GM19455 (cell line): ENCODE measurements around the gene LYST.
"Not testable (repeated sequence)": the region's sequence is repeated elsewhere in the genome, so short reads cannot be mapped to it uniquely, and the experiment has no call there.

Source experiments
- ATAC-seq: cut with Tn5 transposase; IDR thresholded peaks from one replicate; pipeline ENCODE4 v1.9.1; 2021; ENCODE audit not compliant: unreplicated experiment

LYST gene

DNA sequence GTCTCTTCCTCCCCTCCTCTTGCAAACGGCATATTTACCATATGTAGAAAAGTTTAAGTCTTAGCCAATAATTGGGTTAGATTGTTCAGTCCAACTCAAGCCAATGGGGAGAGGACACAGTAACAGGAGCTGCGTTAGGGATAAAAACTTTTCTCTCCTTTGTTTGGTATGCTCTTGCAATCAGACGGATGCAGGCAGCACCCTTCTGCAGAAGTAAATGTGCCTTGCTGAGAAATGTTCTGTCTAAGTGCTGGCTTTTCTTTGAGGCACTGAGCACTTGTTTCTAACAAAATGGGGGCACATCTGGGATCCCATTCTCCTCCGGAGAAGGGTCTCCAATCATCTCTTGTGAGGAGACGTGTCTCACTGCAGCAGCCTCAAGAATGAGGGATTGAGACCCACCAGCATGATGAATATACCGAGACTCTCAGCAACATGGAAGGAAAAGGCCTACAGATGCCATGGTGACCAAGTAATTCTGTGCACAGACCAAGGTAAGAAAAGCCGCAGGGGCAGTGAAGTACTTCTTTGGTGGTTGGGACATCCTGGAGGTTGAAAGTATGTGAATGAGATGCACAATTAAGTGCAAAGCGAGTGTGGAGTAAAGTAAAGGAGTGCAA lies 196.4 kb downstream of the LYST start:
- no peak for ATAC-seq

DNA sequence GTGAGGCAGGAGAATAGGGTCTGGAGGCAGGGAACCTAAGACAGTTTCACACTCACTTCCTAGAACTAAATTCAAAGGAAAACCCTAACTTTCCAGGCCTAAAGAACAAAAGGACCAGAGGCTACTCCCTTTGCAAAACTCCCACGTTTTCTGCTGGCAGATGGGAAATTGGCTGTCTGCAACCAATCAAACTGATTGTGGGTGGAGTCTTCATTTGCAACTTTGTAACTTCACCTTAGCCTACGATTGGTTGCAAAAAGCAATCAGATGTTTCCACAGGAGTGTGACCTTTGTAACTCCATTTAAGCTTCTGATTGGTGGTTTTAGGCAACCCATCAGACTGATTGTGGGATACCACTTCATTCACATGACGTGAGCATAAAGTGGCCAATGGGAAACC lies 197.4 kb downstream of the LYST start:
- no peak for ATAC-seq

DNA sequence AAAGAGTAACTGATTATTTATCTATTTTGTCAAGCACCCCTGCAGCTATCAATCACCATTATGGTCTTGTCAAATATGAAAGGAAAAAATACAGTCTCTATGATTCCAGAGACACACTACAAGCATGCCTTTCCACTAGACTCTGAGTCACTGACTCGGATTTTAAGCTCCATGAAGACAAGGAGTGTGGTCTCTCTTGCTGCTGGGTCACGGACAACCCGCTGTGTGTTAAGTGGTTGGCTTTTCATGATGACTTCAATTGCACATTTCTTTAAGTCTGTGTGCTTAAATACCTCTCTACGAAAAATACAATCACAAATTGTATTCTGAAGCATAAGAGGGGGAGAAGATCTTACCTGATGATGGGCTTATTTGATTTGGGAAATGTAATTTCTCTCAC lies 203.1 kb downstream of the LYST start:
- ATAC-seq, result no peak

DNA sequence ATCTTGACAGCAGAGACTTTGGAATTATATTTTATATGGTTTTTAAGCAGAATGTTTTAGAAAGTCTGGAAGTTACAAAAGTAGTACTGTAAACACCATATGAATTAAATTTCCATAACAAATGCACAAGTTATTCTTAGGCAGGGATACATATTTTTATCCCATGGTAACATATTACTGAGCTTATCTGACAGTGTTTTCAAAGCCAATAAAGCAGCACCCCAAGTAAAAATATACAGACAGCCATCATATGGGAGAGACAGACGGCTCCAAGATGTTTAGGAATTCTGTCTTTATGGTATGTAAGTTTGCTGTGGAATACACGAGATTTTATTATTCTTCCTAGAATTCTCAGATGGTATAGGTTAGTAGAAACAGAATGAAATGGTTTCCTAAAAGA lies 205.1 kb downstream of the LYST start:
- ATAC-seq, result no peak

DNA sequence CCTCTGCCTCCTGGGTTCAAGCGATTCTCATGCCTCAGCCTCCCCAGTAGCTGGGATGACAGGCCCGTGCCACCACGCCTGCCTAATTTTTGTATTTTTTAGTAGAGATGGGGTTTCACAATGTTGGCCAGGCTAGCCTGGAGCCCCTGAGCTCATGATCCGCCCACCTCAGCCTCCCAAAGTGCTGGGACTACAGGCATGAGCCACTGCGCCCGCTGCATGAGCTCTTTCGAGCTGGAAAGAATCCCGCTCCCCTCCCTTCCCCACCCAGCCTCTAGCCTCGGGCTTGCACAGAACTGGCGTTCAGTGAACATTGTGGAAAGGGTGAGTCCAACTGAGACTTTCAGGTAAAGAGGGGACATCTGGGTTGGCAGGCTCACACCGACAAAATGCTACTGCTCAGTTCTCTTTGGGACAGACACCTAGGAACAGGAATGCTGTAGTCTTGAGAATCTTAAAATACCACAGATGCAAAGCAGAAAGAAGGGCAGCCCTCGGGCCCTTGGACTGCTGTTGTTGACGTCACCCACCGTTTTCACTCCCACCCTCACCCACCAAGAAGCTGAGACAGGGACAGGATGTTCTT lies 207.4 kb downstream of the LYST start:
- ATAC-seq, result no peak

DNA sequence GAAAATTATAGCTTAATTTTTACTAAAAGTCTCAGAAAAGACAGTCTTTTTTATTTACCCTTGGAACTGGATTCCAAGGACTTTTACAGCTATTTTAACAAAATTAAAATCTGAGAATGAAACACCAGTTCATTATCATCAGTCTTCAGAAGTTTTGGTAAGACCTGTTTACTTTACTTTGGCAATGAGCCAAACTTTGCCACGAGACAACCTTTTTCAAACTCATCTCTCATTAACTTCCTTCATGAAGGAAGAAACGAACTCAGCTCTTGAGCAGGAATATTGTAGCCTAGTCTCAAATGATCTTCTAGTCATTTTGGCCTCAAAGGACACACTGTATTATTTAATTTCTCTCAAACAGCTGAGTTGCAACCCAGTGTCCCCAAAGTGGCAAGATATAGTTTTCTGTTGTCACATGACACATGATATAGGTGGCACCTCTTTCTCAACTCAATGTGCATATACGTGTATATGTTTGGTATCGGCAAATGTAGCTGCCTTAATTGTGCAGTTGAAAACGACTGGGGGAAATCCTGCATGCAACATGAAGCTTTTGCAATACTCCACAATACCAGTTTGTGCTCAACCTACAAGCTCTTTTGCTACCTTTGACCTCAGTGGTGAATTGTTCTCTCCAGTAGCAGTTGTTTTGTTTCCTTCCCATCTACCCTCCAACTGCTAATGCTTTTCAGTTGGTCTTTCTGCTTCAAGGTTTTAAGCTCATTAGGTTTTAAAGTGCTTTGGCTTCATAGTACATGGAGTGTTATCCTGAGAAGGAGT lies 208.8 kb downstream of the LYST start:
- ATAC-seq, result no peak

DNA sequence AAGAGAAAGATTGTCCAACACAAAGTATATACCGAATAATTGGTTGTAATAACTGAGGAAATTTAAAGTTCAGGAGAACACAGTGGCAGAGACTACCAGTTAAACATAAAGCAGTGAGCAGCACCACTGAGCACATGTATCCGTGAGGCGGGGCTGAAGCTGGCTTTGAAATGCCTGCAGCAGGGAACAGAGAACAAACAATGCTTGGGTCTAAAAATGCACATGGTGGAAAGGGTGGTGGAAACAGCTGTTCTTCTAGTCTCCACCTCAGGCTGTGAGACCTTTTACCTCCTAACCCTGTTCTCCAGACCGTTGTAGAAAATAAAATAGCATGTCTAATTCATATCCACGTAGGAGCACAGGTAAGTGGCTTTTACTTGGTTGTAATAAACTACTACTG lies 209.4 kb downstream of the LYST start:
- no peak for ATAC-seq

DNA sequence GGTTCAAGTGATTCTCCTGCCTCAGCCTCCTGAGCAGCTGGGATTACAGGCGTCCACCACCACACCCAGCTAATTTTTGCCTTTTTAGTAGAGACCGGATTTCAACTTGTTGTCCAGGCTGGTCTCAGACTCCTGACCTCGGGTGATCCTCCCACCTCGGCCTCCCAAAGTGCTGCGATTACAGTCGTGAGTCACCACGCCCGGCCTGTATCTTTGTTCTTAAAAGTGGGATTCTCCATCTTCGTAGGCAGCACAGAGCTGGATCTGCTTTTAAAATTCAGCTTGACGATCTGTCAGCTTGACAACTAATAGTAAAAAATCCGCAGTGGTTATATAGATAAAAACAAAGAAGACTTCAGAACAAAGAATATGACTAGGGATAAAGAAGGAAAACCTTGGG lies 214.3 kb downstream of the LYST start:
- no peak for ATAC-seq

DNA sequence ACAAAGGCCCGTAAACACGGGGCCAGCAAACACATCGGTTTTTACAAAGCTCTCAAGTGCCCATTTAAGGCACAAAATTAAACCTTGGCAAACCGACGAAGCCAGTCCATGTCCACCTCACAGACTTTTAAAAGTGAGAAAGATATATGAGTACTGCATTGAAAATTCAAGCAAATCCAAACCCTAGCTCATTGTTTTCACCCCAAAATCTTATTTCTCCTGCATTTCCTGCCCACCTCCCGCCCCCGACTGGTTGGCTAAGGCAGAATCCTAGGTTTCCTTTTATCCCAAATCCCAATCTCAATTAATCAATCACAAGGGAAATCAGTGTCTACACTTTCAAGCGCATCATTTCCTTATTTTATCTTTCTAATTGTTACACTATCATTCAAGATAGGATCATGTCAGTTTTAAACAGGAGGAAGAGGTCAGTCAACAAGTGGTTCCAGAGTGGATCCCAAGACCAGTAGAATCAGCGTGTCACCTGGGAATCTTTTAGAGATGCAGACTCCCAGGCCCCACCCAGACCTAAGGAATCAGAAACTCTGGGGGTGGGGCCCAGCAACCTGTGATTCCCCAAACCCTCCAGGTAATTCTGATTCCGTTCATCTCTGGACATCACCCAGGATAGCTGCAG lies 215.4 kb downstream of the LYST start:
- ATAC-seq, result no peak

DNA sequence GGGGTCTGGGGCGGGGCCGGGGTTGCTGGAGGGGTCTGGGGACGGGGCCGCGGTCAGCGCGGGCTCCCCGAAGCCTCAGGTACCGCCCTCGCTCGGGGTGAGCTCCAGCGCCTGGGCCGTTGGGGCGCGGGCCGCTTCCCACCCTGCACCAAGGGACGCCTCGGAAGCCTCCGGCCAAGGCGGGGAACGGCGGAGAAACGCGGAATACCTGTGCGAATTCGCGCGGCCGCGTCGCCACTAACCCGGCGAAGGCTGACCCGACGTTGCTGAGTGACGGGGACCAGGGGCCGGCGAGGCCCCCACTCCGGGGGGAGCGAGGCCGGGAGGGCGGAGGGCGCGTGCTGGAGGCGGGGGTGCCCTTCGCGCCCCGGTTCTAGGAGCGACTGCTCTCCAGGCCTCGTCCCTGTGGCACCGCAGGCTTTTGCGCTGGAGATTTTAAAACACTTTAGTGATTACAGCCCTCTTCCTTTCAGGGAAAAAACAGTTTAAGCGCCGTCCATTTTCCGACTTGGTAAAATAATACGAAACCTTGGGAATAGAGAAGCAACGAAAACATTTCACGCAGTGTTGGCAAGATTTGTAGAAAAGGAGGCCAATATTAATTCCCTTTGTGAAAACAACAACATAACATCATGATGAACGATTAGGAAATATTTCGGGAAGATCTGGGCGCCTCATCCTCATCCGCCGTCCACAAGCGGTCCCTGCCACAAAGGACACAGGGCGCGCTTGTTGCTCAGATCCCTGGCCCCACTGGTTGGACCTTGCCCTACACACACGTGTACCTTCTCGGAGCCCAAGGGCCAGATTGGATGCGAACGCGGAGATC lies 216.2 kb downstream of the LYST start:
- ATAC-seq, result no peak

DNA sequence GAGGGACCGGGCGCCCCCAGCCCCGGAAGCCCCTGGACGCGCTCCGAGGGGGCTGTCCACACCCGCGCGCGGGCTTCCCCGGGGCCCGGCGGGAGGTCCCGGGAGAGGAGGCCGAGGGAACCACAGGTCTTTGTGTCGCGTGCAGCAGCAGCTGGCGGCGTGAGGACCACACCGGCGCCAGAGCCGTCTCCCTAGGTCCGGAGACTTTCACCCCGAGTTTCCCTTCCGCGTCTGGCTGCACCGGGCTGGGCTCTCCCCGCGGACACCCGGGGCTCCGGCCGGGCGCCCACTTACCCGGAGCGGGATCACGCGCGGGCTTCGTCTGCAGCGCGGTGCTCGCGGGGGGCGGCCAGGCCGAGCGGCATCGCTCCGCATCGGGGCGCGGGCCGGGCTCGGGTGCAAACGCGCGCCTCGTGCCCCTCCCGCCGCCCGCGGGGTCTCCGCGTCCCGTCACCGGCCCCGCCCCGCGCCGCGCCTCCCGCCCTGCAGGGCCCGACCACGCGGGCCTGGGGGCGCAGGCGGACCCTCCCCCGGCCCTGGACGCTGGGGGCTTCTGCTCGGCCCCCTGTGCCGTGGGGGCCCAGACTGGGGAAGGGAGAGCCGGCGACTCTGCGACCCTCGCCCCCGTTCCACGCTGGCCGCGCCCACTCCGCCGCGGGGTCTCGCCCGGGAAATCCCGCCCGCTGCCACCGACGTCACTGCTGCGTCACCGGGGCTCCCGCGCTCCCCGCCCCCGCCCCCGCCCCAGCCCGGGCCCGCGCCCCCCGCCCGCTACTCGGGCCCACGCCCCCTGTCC lies 217.1 kb downstream of the LYST start, which contains the start of gene GNG4:
Gene GNG4 (minus strand): TSS at position 417 of the 796 bp plus-strand sequence. CDS start 65,946 bp downstream, outside the sequence.
- ATAC-seq, result peak; percentile 60

DNA sequence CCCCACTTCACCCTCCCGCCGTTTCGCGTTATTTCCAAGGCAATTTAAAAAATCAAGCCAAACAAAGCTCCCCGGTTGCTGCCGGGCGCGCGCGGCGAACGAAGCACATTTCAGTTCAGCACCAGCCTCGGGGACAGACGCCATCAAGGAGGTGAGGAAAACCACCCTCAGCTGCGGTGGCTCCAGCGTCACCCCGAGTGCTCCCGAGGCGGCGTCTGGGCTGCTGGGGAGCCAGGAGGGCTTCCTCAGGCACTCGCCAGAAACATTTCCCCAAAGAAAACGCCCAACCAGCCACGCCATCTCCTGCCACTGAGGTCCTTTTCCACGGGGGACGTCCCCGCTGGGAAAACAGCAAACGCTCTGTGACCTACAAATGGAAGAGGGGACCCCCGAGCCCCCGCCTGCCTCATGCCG lies 217.7 kb downstream of the LYST start:
- ATAC-seq, result peak; percentile 47

DNA sequence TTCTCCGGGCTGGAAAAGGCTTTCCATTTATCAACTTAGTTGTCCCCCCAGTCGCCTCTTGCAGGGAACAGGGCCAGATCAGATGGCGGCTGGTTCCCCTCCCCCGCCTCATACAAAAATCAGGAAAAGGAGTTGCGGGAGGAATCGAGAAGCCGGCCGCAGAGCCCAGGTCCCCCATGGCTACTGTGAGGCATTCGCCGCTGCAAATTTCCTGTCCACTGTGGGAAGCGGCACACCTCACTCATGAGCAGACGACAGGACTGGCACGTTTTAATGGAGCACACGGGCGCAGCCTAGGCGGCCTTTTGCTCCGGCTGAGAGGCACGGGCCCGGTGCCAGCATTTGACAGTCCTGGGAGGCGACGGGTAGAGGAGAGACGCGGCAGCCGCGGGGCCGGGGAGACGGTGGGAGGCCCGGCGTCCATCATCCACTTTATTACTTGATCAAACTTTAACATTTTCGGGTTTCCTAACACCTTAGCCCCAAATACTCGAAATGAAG lies 218.2 kb downstream of the LYST start:
- ATAC-seq, result no peak

DNA sequence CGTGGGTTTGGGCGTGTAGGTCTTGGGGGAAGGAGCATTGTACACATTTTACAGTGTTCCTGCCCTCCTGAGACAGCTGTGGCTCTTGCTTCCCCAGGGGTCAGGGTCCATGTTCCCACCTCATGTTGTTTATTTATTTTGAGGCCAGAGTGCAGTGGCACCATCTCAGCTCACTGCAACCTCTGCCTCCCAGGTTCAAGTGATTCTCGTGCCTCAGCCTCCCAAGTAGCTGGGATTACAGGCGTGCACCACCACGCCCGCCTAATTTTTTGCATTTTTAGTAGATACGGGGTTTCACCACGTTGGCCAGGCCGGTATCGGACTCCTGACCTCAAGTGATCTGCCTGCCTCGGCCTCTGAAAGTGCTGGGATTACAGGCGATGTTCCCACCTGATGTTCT lies 219.2 kb downstream of the LYST start:
- not testable (repeated sequence) for ATAC-seq

DNA sequence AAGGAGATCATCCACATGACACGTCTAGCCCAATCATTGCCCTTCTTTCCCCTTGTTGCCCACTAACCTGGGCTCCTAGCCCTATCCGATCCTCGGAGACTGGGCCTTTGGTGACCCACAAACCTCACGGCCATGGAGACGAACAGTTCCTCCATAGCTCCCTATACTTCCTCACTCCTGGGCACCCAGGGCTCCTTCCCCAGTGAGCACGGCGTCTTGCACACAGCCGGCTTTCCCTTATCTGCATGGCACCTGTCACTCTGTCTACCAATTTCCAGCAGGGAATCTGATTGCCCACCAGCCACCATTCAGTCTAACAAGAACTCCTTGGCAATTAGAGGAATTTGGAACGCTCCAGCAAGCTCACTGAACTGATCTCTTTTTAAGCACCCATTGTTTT lies 220.2 kb downstream of the LYST start:
- ATAC-seq, result no peak

DNA sequence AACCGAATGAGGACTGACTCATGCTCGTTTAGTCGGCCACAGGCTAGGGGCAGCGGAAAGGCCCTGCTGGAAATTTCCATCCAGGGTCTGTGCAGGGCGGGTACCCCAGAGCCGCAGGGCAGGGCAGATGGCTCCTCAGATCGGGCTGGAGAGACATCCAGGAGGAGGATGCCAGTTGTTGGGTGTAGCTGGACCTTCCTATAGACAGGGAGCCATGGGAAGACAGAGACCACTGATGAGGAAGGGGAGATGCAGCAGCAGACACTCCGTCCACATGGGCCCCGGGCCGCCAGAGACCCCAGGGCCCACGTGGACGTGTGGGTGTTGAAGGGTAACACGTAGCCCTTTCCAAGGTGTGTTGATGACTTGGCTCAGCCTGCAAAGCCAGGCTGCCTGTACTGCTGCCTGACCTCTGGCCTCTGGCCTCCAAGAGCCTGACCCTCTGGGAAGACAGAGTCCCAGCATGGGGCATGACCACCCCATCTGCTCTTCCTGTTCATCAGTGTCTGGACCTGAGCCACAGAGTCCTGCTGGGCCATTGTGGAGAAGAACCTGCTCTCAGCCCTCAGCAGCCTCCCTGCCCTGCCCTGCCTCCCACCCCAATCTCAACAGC lies 221.9 kb downstream of the LYST start:
- ATAC-seq, result no peak

DNA sequence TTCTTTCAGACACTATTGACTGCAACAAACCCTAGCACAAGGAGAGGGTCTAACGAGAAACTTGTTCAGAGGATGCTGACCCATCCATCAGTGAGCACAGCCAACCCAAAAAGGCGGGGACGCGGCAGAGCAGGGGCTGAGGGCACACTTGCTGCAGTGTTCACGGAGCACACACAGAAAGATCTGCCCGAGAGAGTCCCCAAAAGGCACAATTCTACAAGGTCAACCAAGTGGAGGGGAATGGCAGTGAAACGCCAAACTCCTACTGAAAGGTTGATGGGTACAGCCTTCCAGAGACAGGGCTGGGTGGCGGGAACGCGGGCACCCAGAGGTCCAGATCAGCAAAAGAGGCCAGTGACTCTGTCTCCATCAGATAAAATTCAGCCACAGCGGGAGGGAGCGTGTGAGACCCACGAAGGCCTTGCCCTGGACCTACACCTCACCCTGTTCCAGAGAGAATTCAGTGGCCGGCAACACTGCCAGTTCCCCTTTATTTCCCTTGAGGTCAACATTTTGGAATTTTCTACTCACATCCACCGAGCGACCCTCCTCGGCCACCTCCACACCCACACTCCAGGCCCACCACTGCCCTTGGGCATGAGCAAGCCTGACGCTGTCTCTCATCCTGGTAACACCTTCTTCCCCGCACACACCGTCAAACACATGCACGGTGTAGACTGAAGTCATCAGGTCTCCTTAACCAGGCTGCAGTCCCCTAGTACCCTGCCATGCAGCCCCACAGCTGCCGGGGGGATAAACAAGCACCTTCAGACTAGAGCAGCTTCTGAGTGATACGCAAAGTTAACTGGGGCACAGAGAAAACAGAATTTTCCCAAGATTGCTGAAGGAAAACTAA lies 222.6 kb downstream of the LYST start:
- no peak for ATAC-seq

DNA sequence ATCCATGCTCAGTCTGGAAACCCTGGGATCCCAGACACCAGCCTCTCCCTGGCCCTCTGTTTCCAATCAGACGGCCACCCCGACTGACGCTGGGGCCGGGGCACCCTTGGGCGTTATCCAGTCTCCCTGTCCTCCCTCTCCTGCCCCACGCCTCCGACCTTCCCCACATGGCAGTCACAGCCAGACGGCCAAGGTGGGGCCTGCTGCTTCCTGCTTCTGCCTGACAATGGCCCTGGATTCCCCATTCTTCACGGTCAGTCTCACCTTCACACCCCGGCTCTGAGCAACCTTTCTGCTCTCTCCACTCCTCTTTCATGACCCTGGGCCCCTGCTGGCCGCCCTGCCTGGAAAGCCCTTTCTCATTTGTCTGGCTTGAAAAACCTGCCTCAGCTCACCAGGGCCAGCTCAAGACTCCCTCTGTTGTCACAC lies 223.7 kb downstream of the LYST start:
- ATAC-seq, result no peak
